LNCaP clone FGC (cell line): ENCODE data around the gene CCL19.

Source experiments
- DNase-seq: peaks from one replicate; pipeline ENCODE4 v3.0.0-alpha.2; 2011; ENCODE audit warnings: low read depth
- H3K4me3 ChIP-seq: 2 replicates; pipeline ENCODE4 v1.5.1; 2011; ENCODE audit warnings: mild to moderate bottlenecking, low read depth, low read length, control low read depth
- TF ChIP-seq, protein P1 (sequence below): IDR thresholded peaks from 2 replicates; pipeline ENCODE4 v1.5.1; 2012; ENCODE audit warnings: mild to moderate bottlenecking; ENCODE audit not compliant: control insufficient read depth, insufficient read depth; ENCODE audit errors: extremely low read depth

CCL19 gene

DNA sequence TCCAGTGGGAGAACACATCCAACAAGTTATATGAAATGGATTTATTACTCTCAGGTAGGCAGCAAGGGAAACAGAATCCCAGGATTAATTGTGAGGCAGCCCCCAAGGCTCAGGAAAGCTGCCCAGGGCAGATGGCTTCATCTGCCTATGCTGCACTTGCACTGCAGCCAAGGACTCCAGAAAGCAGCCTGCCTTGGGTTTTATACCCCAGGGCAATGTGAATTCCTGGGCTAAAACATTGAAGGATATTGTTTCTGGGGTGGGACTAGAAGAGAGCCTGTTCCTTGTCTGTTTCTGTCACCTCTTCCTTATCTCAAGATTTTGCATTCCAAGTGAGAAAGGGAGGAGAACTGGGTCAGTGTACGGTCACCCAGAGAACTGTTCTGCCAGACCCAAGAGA lies 19.8 kb downstream of the CCL19 start:
- TF ChIP-seq, protein P1, sequence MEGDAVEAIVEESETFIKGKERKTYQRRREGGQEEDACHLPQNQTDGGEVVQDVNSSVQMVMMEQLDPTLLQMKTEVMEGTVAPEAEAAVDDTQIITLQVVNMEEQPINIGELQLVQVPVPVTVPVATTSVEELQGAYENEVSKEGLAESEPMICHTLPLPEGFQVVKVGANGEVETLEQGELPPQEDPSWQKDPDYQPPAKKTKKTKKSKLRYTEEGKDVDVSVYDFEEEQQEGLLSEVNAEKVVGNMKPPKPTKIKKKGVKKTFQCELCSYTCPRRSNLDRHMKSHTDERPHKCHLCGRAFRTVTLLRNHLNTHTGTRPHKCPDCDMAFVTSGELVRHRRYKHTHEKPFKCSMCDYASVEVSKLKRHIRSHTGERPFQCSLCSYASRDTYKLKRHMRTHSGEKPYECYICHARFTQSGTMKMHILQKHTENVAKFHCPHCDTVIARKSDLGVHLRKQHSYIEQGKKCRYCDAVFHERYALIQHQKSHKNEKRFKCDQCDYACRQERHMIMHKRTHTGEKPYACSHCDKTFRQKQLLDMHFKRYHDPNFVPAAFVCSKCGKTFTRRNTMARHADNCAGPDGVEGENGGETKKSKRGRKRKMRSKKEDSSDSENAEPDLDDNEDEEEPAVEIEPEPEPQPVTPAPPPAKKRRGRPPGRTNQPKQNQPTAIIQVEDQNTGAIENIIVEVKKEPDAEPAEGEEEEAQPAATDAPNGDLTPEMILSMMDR = no peak

DNA sequence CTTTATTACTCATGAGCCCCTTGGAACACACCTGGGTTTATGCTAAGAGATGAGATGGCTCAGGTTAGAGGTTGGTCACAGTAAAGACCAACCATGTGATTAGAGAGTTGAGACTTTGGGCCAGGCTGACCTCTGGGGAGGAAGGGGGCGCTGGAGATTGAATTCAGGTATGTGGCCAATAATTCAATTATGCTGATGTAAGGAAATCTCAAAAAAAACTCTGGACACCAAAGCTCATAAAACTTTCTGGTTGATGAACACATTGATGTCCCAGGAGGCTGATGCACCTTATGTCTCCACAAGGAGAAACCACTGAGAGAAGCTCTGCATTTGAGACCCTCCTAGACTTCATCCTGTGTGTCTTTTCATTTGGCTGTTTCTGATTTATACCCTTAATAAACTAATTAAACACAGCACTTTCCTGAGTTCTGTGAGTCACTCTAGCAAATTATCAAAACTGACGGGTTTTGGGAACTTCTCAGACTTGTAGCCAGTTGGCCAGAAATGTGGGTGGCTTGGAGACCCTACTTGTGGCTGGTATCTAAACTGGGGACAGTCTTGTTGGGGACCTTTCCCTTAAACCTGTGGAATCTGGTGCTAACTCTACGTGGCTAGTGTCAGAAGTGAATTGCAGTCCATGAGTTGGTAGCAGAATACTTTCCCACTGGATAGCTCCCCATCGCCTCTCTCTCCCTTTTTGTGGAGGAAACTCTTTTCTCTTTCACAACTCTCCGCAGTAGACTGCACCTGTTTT lies 21.1 kb downstream of the CCL19 start:
- TF ChIP-seq, protein P1 = no peak
- no peak for DNase-seq
- no peak overlapping the region for H3K4me3 ChIP-seq

More for the DNA sequence above, 19.8 kb downstream of the CCL19 start:
- H3K4me3 ChIP-seq = no peak overlapping the region
- DNase-seq = no peak

DNA sequence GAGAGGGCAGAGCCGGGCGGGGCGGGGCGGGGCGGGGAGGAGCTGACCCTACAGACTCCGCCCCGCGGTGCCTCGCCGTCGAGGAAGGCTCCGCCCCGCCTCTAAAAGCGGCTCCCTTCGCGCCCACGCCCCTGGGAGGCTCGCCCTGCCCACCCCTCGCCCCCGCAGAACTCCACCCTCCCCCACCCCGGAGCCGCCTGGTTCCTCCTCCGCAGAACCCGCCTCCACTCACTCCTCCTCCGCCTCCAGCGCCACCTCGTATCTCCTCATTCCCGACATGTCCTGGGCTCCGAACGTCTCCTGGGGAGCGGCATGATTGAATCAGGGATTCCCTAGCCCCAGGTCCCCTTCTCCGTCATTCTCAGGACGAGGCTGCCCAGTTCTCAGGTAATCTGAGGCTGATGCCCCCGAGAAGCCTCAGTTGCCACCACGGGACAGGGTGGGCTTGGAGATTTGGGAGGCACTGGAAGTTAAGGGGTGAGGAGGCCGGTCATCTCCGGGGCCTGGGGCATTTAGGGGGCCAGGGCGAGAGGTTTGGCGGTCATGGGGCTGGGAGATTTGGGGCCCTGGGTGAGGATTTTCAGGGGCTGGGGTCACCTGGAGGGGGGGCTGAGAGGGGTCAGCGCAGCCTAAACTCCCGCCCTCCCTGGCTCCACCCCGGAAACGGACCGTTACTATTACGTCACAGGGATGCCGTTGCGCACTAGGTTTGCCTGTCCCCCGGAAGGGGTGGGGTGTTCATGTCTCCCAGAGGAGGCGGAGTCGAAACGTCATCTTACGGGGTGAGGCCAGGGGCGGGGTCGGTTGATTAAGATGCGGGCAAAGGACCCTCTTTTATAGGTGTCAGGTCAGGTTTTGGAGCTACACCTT lies 25.5 kb downstream of the CCL19 start:
- peak overlapping the region; percentile 67 for H3K4me3 ChIP-seq
- peak; percentile 81 for DNase-seq
- TF ChIP-seq, protein P1 = no peak

DNA sequence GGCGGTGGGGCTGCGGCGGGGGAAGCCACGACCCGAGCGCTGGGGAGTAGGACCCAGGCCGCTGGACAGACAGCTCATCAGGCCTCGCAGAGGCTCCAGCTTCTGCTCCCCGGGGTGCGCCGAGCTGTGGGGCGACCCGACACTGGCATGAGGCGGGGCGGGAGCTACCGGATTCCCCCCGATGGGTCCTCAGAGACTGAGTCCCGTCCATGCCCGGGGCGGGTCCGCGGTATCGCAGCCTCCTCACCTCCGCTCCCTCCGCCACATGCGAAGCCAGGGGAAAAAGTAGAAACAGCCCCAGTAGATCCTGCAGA lies 26.1 kb downstream of the CCL19 start:
- peak overlapping the region; percentile 39 for H3K4me3 ChIP-seq
- no peak for DNase-seq
- TF ChIP-seq, protein P1 = no peak

DNA sequence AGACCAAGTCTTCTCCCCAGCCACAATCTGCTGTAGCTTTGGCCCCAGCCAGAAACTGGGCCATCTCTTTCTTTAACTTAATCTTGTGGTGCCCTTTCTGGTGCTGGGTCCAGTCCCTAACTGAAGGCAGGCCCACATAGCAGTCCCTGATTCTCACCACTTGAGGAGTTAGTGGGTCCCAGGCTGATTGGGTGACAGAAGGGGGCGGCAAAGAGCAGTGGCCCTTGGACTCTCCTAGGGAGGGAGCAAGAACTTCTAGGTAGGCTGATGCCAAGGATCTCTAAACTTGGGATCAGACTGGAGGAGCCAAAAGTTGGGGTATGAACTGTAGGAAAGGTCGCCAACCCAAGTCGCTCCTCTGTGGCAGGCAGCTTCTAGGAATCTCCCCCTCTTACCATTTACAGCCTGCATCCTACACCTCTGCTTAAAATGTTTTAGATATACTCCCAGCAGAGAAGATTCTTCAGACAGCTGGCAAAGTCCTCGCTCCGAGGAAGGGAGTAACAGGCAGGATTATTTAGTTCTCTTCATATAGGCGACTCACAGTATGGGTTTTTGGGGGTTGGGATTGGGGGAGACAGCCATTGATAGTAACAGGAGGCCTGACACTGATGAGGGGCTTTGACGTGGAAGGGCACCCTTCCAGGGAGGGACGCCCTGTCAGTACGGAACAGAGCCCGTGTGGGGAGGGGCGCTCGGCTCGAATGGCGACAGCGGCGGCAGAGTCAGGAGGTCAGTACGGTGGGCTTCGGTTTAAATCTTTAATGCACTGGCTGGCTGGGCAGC lies 26.6 kb downstream of the CCL19 start:
- no peak for DNase-seq

DNA sequence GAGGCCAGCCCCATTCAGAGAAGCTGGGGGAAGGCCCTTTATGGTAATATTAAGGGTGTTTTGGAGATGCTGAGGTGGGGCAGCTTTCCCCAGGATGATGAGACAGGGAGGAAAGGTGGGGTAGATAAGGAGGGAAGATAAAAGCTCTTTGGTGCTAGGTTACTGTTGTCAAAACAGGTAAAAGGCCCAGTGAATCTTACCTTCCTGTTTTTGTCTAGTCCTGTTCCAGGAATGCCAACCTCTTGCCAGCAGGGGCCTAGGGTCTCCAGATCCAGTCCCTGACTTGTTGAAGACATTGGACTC lies 27.8 kb downstream of the CCL19 start:
- TF ChIP-seq, protein P1 = no peak
- DNase-seq = no peak
- H3K4me3 ChIP-seq = no peak overlapping the region

More for the DNA sequence above, 26.6 kb downstream of the CCL19 start:
- H3K4me3 ChIP-seq = peak overlapping the region; percentile 39
- TF ChIP-seq, protein P1 = peak; percentile 85
